ENCODE measurements around the gene SUZ12. TPM values are rescaled to one million over a fixed set of nuclear protein-coding genes. Genes with fewer than 3 reads are reported as not detected.

SUZ12 gene
- total RNA-seq, 4 donors from 2014 or later: 19.9 to 32.1 (median 23.8) TPM

DNA sequence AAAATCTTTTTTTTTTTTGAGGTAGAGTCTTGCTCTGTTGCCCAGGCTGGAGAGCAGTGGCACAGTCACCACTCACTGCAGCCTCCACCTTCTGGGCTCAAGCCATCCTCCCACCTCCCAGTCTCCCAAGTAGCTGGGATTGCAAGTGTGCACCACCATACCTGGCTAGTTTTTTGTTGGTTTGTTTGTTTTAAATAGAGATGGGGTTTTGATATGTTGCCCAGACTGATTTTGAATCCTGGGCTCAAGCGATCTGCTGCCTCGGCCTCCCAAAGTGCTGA lies 72.4 kb downstream of the SUZ12 start:
- WGBS, 2 donors: 95 to 98% methylated on average over 2 of the region's 2 CpGs
- Histone ChIP-seq H3K36me3 (no peaks in the 10 kb centered on the region), H3K9me3 (no peaks in the 10 kb centered on the region), H3K27me3 (no peaks in the 10 kb centered on the region), H3K27ac (no peak overlapping the region), H3K4me1 (peaks cover 0 to 11% of the 10 kb centered on the region in 2 donors), H3K4me3 (replicated peaks in 1 of 3) (no peak overlapping the region)
- intact Hi-C loops (cut with DNase I): no loop called here
- TF ChIP-seq POLR2A (IDR thresholded peaks at IDR 0.05): no peak
- TF ChIP-seq, protein P1, sequence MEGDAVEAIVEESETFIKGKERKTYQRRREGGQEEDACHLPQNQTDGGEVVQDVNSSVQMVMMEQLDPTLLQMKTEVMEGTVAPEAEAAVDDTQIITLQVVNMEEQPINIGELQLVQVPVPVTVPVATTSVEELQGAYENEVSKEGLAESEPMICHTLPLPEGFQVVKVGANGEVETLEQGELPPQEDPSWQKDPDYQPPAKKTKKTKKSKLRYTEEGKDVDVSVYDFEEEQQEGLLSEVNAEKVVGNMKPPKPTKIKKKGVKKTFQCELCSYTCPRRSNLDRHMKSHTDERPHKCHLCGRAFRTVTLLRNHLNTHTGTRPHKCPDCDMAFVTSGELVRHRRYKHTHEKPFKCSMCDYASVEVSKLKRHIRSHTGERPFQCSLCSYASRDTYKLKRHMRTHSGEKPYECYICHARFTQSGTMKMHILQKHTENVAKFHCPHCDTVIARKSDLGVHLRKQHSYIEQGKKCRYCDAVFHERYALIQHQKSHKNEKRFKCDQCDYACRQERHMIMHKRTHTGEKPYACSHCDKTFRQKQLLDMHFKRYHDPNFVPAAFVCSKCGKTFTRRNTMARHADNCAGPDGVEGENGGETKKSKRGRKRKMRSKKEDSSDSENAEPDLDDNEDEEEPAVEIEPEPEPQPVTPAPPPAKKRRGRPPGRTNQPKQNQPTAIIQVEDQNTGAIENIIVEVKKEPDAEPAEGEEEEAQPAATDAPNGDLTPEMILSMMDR (IDR thresholded peaks at IDR 0.05): no peak
- DNase-seq: no peak

DNA sequence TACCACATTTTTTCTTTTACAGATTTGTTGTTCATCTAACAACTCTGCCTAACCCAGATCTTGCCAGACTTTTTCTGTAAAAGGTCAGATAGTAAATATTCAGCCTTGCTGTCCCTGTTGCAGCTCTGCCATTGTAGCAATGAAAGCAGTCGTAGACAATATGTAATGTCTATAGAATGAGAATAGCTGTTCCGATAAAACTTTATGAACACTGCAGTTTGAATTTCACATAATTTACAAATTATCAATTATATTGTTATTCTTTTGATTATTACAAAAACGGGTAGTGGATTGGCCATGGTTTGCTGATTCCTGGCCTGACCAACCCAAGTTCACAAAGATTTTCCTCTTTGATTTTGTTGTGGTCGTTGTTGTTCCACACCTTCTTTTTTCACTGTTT lies 73.3 kb downstream of the SUZ12 start:
- intact Hi-C loops (cut with DNase I): no loop called here
- H3K9me3 ChIP-seq: no peaks in the 10 kb centered on the region
- TF ChIP-seq, protein P1 (IDR thresholded peaks at IDR 0.05): no peak
- no peak for TF ChIP-seq POLR2A (IDR thresholded peaks at IDR 0.05)
- no peak for DNase-seq
- WGBS, 2 donors: 90 to 91% methylated on average over 4 of the region's 4 CpGs
- no peak overlapping the region for H3K4me3 ChIP-seq (replicated peaks in 1 of 3)
- H3K4me1 ChIP-seq: peaks cover 0 to 11% of the 10 kb centered on the region in 2 donors
- no peak overlapping the region for H3K27ac ChIP-seq
- H3K27me3 ChIP-seq: no peaks in the 10 kb centered on the region
- H3K36me3 ChIP-seq: no peaks in the 10 kb centered on the region

- Histone ChIP-seq H3K36me3 (no peaks in the 10 kb centered on the region), H3K27ac (no peak overlapping the region), H3K4me1 (no peaks in the 10 kb centered on the region), H3K4me3 (replicated peaks in 1 of 3) (no peak overlapping the region), H3K9me3 (no peaks in the 10 kb centered on the region), H3K27me3 (no peaks in the 10 kb centered on the region)
- DNase-seq: no peak
- intact Hi-C loops (cut with DNase I): no loop called here
- WGBS, 2 donors: 87 to 89% methylated on average over 9 of the region's 9 CpGs
- TF ChIP-seq, protein P1 (IDR thresholded peaks at IDR 0.05): no peak
- no peak for TF ChIP-seq POLR2A (IDR thresholded peaks at IDR 0.05)
Measured at GRCh38 chr17:32015245-32016013, 78.6 kb downstream of the SUZ12 start.

DNA sequence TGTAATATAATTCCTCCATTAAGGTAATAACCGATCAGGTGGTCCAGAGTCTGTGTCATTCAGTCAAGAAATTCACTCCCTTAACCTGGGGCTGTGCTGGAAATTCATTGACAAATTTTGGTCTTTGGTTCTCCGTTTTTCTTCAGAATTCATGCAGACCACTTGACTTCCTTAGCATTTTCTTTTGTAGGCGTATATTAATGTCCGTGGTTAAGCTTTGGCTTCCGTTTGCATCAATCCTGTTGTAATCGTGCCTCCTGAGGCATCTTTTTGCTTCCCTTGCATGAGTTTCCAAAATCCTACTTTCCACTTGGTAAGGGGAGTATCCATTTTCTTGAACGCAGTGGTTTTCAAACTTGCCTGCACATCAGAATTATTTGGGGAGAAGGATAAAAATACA lies 79.4 kb downstream of the SUZ12 start:
- no peak for DNase-seq
- intact Hi-C loops (cut with DNase I): no loop called here
- H3K27me3 ChIP-seq: no peaks in the 10 kb centered on the region

DNA sequence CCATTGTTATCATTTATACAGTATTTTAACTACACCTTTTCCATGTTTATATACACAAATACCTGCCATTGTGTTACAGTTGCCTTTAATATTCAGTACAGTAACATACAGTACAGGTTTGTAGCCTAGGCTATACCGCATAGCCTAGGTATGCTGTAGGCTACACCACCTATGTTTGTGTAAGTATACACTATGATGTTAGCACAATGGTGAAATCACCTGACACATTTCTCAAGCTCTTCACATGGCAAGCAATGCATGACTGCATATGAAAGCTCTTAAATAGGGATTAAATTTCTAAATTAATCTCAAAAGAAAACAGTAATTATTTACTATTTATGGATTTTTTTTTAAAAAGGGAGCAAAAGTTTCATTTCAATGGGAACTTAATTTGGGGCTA lies 82.4 kb downstream of the SUZ12 start:
- TF ChIP-seq, protein P1 (IDR thresholded peaks at IDR 0.05): no peak
- no peak for TF ChIP-seq POLR2A (IDR thresholded peaks at IDR 0.05)
- no peak overlapping the region for H3K27ac ChIP-seq
- H3K4me1 ChIP-seq: no peaks in the 10 kb centered on the region
- WGBS, 2 donors: 91 to 100% methylated on average over 1 of the region's 1 CpG
- no peaks in the 10 kb centered on the region for H3K36me3 ChIP-seq
- no peak for DNase-seq
- H3K4me3 ChIP-seq (replicated peaks in 1 of 3): no peak overlapping the region
- H3K9me3 ChIP-seq: no peaks in the 10 kb centered on the region
- intact Hi-C loops (cut with DNase I): no loop called here
- H3K27me3 ChIP-seq: no peaks in the 10 kb centered on the region

More for the DNA sequence above, 79.4 kb downstream of the SUZ12 start:
- WGBS, 2 donors: 84 to 92% methylated on average over 7 of the region's 7 CpGs
- Histone ChIP-seq H3K4me3 (replicated peaks in 1 of 3) (no peak overlapping the region), H3K36me3 (no peaks in the 10 kb centered on the region), H3K9me3 (no peaks in the 10 kb centered on the region), H3K4me1 (no peaks in the 10 kb centered on the region), H3K27ac (no peak overlapping the region)
- TF ChIP-seq POLR2A (IDR thresholded peaks at IDR 0.05): no peak
- TF ChIP-seq, protein P1 (IDR thresholded peaks at IDR 0.05): no peak

All from thyroid gland (tissue), 4 donors.